ENCODE results near the gene PAPLN.
A peak's percentile ranks its signal among the peaks of the same experiment; 100 is the strongest.
"Not testable (repeated sequence)": the region's sequence is repeated elsewhere in the genome, so short reads cannot be mapped to it uniquely, and the experiment has no call there.

PAPLN gene

GRCh38 chr14:73237219-73237785 is at the start of gene PAPLN:
Gene PAPLN (plus strand): TSS chr14:73237506. CDS start chr14:73239779, 2,273 bp downstream.
- no peak for TF ChIP-seq CTCF (IDR thresholded peaks at IDR 0.05; ENCODE audit: insufficient read depth, low read length, missing control alignments)
- ChIA-PET POLR2A (interaction anchor here (1.4 kb wide), 1 partner anchor 10 kb away, joined by 4 read pairs; no protein-coding TSS in a partner anchor), CTCF (interaction anchor here (1.5 kb wide), 1 partner anchor 233 kb away, joined by 5 read pairs; no protein-coding TSS in a partner anchor)
- peak within 1 kb of the TSS; percentile 44 for H3K4me3 ChIP-seq (ENCODE audit: low read depth, low read length)
- no peak for DNase-seq (ENCODE audit: low read depth, low spot score)

- H3K4me3 ChIP-seq (ENCODE audit: low read depth, low read length), result no peak overlapping the region
- TF ChIP-seq CTCF (IDR thresholded peaks at IDR 0.05; ENCODE audit: insufficient read depth, low read length, missing control alignments), result no peak
- ChIA-PET POLR2A (no interaction called here), CTCF (interaction anchor here (1.0 to 1.6 kb wide), 3 partner anchors 12 to 283 kb away, joined by 3 to 5 read pairs (median 3); no protein-coding TSS in a partner anchor)
- peak; percentile 44 for DNase-seq (ENCODE audit: low read depth, low spot score)
Measured at GRCh38 chr14:73188501-73188911, 48.8 kb upstream of the PAPLN start.

- CTCF ChIA-PET, result interaction anchor here (0.7 to 1.6 kb wide), 3 partner anchors 11 to 34 kb away, joined by 3 read pairs; no protein-coding TSS in a partner anchor
- POLR2A ChIA-PET, result no interaction called here
- TF ChIP-seq CTCF (IDR thresholded peaks at IDR 0.05; ENCODE audit: insufficient read depth, low read length, missing control alignments), result no peak
- DNase-seq (ENCODE audit: low read depth, low spot score), result no peak
- H3K4me3 ChIP-seq (ENCODE audit: low read depth, low read length), result no peak overlapping the region
Measured at GRCh38 chr14:73189651-73190050, 47.7 kb upstream of the PAPLN start.

GRCh38 chr14:73191441-73191840 is 45.9 kb upstream of the PAPLN start:
- H3K4me3 ChIP-seq (ENCODE audit: low read depth, low read length), result no peak overlapping the region
- DNase-seq (ENCODE audit: low read depth, low spot score), result no peak
- CTCF ChIA-PET, result no interaction called here
- TF ChIP-seq CTCF (IDR thresholded peaks at IDR 0.05; ENCODE audit: insufficient read depth, low read length, missing control alignments), result no peak
- POLR2A ChIA-PET, result no interaction called here

GRCh38 chr14:73194306-73194705 is 43.0 kb upstream of the PAPLN start:
- CTCF ChIA-PET; DNase-seq (ENCODE audit: low read depth, low spot score); H3K4me3 ChIP-seq (ENCODE audit: low read depth, low read length): not testable (repeated sequence)
- POLR2A ChIA-PET, result interaction anchor here (0.6 kb wide), 1 partner anchor 34 kb away, joined by 3 read pairs; no protein-coding TSS in a partner anchor

GRCh38 chr14:73198253-73198652 is 39.1 kb upstream of the PAPLN start:
- DNase-seq (ENCODE audit: low read depth, low spot score), result no peak
- POLR2A ChIA-PET, result no interaction called here
- TF ChIP-seq CTCF (IDR thresholded peaks at IDR 0.05; ENCODE audit: insufficient read depth, low read length, missing control alignments), result no peak
- CTCF ChIA-PET, result interaction anchor here (1.2 kb wide), 1 partner anchor 17 kb away, joined by 4 read pairs; no protein-coding TSS in a partner anchor
- no peak overlapping the region for H3K4me3 ChIP-seq (ENCODE audit: low read depth, low read length)

- no peak for DNase-seq (ENCODE audit: low read depth, low spot score)
- ChIA-PET POLR2A (no interaction called here), CTCF (no interaction called here)
- no peak for TF ChIP-seq CTCF (IDR thresholded peaks at IDR 0.05; ENCODE audit: insufficient read depth, low read length, missing control alignments)
- H3K4me3 ChIP-seq (ENCODE audit: low read depth, low read length), result no peak overlapping the region
Measured at GRCh38 chr14:73203527-73203926, 33.8 kb upstream of the PAPLN start.
